K562 (cell line): ENCODE data around the gene NEDD4L. TPM values are rescaled to one million over a fixed set of nuclear protein-coding genes. Genes with fewer than 3 reads are reported as not detected.

ENCODE experiments used
- ATAC-seq: fragments of 200-7000 bp; cut with Tn5 transposase; 3 replicates; pipeline ENCODE4 v1.9.1; 2020; ENCODE audit warnings: moderate library complexity
- BruUV-seq: library from RNA; stranded (reverse); fragments of 400-500 nt; replicated peaks from 2 replicates; lab custom pipeline; 2021; lab: Mats Ljungman, UMichigan
- CTCF ChIA-PET: fragments of 300-600 bp; formaldehyde crosslinking; extraction: SDS; loops from one replicate; lab custom pipeline; 2021; ENCODE audit warnings: low intra/inter-chr PET ratio; lab: Yijun Ruan, JAX
- POLR2A ChIA-PET: fragments of 300-600, 350-650 bp; sonication (Branson Sonifier 250); formaldehyde crosslinking; extraction: SDS; loops from one replicate; lab custom pipeline; 2021; ENCODE audit warnings: antibody characterized with exemption, inconsistent platforms; lab: Yijun Ruan, JAX
- DNase-seq, 4 experiments: peaks; one replicate each; pipeline versions ENCODE4 v3.0.0 to v3.0.0-alpha.2; 2011 to 2018; ENCODE audit warnings: low spot score in 3 of 4, mixed read lengths in 3 of 4; ENCODE audit errors: extremely low read depth in 1 of 4
- FAIRE-seq: peaks from 2 replicates; lab custom pipeline; 2011; peaks lifted over from hg19 to GRCh38; lab: Jason Lieb, UNC
- H2AFZ ChIP-seq: 2 replicates; pipeline ENCODE4 v1.6.0; 2011; ENCODE audit warnings: low read depth, low read length, control low read depth, inconsistent platforms
- H3K27ac ChIP-seq: fragments of 200-600 bp; 3 replicates; pipeline ENCODE4 v1.8.0; 2011; ENCODE audit warnings: low read depth, mild to moderate bottlenecking, control low read depth, inconsistent platforms, low read length, moderate library complexity, mixed read lengths; ENCODE audit errors: extremely low read depth
- H3K27me3 ChIP-seq, 2 experiments: fragments of 300-600 bp in 1 of 2; 2 replicates in 1 of 2; 3 replicates in 1 of 2; pipeline versions ENCODE4 v1.6.0 to v1.8.0; 2011; ENCODE audit warnings: inconsistent platforms in 2 of 2, low read length in 2 of 2, mild to moderate bottlenecking in 1 of 2, mixed read lengths in 1 of 2, moderate library complexity in 1 of 2; ENCODE audit not compliant: control insufficient read depth in 2 of 2, insufficient read depth in 2 of 2
- H3K36me3 ChIP-seq: fragments of 300-600 bp; 3 replicates; pipeline ENCODE4 v1.8.0; 2011; ENCODE audit warnings: mild to moderate bottlenecking, low read length, inconsistent platforms; ENCODE audit not compliant: control insufficient read depth, insufficient read depth
- H3K4me1 ChIP-seq, 2 experiments: fragments of 200-600 bp in 1 of 2; replicated peaks in 1 of 2; 2 replicates in 1 of 2; 3 replicates in 1 of 2; pipeline versions ENCODE4 v1.5.1 to v1.8.0; 2011; ENCODE audit warnings: inconsistent platforms in 2 of 2, low read length in 2 of 2, mild to moderate bottlenecking in 1 of 2, mixed read lengths in 1 of 2, moderate library complexity in 1 of 2; ENCODE audit not compliant: control insufficient read depth in 2 of 2, insufficient read depth in 2 of 2
- H3K4me2 ChIP-seq: 2 replicates; pipeline ENCODE4 v1.6.1; 2011; ENCODE audit warnings: low read length, control low read depth, inconsistent platforms, mixed read lengths; ENCODE audit not compliant: insufficient read depth
- H3K4me3 ChIP-seq: fragments of 200-600 bp; sonication (generic), shearing (Covaris generic); 2 replicates; pipeline ENCODE4 v1.5.1; 2016; ENCODE audit warnings: control low read depth, inconsistent platforms
- H3K79me2 ChIP-seq: fragments of 200-600 bp; 3 replicates; pipeline ENCODE4 v1.8.0; 2011; ENCODE audit warnings: low read length, inconsistent platforms; ENCODE audit not compliant: control insufficient read depth, insufficient read depth
- H3K9ac ChIP-seq, 2 experiments: 2 replicates each; pipeline versions ENCODE4 v1.6.0 to v1.6.1; 2011; ENCODE audit warnings: low read depth in 2 of 2, low read length in 2 of 2, control low read depth in 1 of 2, inconsistent platforms in 1 of 2, mild to moderate bottlenecking in 1 of 2, mixed read lengths in 1 of 2; ENCODE audit not compliant: insufficient read depth in 1 of 2
- H3K9me1 ChIP-seq: one replicate; pipeline ENCODE4 v1.6.0; 2011; ENCODE audit warnings: inconsistent platforms, mild to moderate bottlenecking, low read length, moderate library complexity; ENCODE audit not compliant: control insufficient read depth, insufficient read depth
- H3K9me3 ChIP-seq: replicated peaks from 2 replicates; pipeline ENCODE4 v1.5.1; 2011; ENCODE audit warnings: low read depth, low read length, inconsistent platforms; ENCODE audit not compliant: control insufficient read depth, insufficient read depth
- H4K20me1 ChIP-seq: replicated peaks from 2 replicates; pipeline ENCODE4 v1.6.1; 2011; ENCODE audit warnings: low read length, inconsistent platforms, mixed read lengths; ENCODE audit not compliant: control insufficient read depth, insufficient read depth
- BACH1 ChIP-seq: fragments of 200-800 bp; sonication (Bioruptor generic); IDR thresholded peaks from 2 replicates; pipeline ENCODE4 v1.6.1; 2016; ENCODE audit warnings: missing genetic modification characterization, missing compliant biosample characterization
- EZH2 ChIP-seq: IDR thresholded peaks from 2 replicates; pipeline ENCODE4 v1.6.1; 2012; ENCODE audit warnings: low read depth, mild to moderate bottlenecking, inconsistent platforms, low read length, borderline replicate concordance
- FOXO4 ChIP-seq: fragments of 450-650 bp; formaldehyde crosslinking; IDR thresholded peaks from 2 replicates; pipeline ENCODE4 v1.4.0; 2020; ENCODE audit warnings: mild to moderate bottlenecking, moderate library complexity
- NFIC ChIP-seq: fragments of 450-650 bp; IDR thresholded peaks from 2 replicates; pipeline ENCODE4 v1.6.1; 2017; ENCODE audit warnings: mild to moderate bottlenecking, inconsistent platforms
- NFIX ChIP-seq: fragments of 250-450 bp; sonication (Bioruptor Pico); IDR thresholded peaks from 2 replicates; pipeline ENCODE4 v1.4.0; 2020; ENCODE audit warnings: low read depth, mild to moderate bottlenecking, moderate library complexity
- ZBTB17 ChIP-seq: fragments of 450-650 bp; formaldehyde crosslinking; IDR thresholded peaks from 2 replicates; pipeline ENCODE4 v1.4.0; 2020; ENCODE audit warnings: mild to moderate bottlenecking
- ZNF780A ChIP-seq: fragments of 250-450 bp; sonication (Bioruptor Pico); IDR thresholded peaks from 2 replicates; pipeline ENCODE4 v1.5.0; 2021; ENCODE audit warnings: mild to moderate bottlenecking
- WGBS: fragments of 100-300 bp; shearing (Covaris generic); methylation state at CpG from one replicate; pipeline ENCODE4 v1.1.6; 2016; ENCODE audit warnings: low coverage, mixed read lengths; ENCODE audit not compliant: insufficient coverage; ENCODE audit errors: missing lambda C conversion rate; 5-methylcytosine and 5-hydroxymethylcytosine counted together
- in situ Hi-C: fragments of 300-500 bp; cut with MboI; formaldehyde crosslinking; loops from 4 replicates; pipeline ENCODE4 v1.15.0; 2018; ENCODE audit warnings: inconsistent platforms, mixed read lengths
- intact Hi-C: fragments of 100-400 bp; cut with micrococcal nuclease; formaldehyde crosslinking; loops from 2 replicates; pipeline ENCODE4 v1.14.2; 2022
- polyA plus RNA-seq, 8 experiments: library from polyadenylated mRNA; depleted of rRNA in 4 of 8; stranded (reverse) in 5 of 8; unstranded in 3 of 8; fragments of >200 nt; fragmentation: Nextera tagmentation in 2 of 8; fragmentation: Illumina TruSeq in 1 of 8; extraction: Ambion mirVana in 2 of 8; extraction: Trizol in 1 of 8; gene quantifications; 2 replicates each; pipeline versions ENCODE4 v1.2.1 to v1.2.3, GENCODE V29; 2011 to 2014; ENCODE audit warnings: inconsistent platforms in 1 of 8, missing spikeins in 1 of 8
- total RNA-seq, 7 experiments: library from RNA; depleted of rRNA in 6 of 7; stranded (reverse); fragments of >200 nt in 6 of 7; fragmentation: Illumina TruSeq in 2 of 7; extraction: Trizol in 2 of 7; gene quantifications; 2 replicates each; pipeline versions ENCODE4 v1.2.1 to v1.2.3, GENCODE V29; 2011 to 2021; ENCODE audit warnings: low replicate concordance in 1 of 7

NEDD4L gene
- total and polyA plus RNA-seq, 9 of the 15 experiments (the other 6 are each of a cell fraction or from before 2014, with no cell fraction given) = 8.1 to 33.4 (median 19.9) TPM

GRCh38 chr18:58401191-58401590 lies 357.2 kb downstream of the NEDD4L start:
- Histone ChIP-seq H3K4me3 (no peak overlapping the region), H3K36me3 (peaks cover 6% of the 10 kb centered on the region; the same call in 1 of the 3 replicates), H3K4me1 (no peaks in the 10 kb centered on the region), H3K27ac (no peak overlapping the region), H3K79me2 (no peaks in the 10 kb centered on the region), H3K9me3 (no peaks in the 10 kb centered on the region), H4K20me1 (no peaks in the 10 kb centered on the region), H3K4me2 (no peak overlapping the region), H2AFZ (no peak overlapping the region), H3K9ac (no peak overlapping the region), H3K9me1 (no peaks in the 10 kb centered on the region), H3K27me3 (peaks cover 5 to 16% of the 10 kb centered on the region in 2 experiments; a peak in 3 of 5 replicates)
- TF ChIP-seq EZH2 (no peak), ZBTB17 (CRISPR knock-in tag) (no peak)
- BruUV-seq = no TSS peak
- ChIA-PET POLR2A (no interaction called here), CTCF (interaction anchor here (1.1 kb wide), 1 partner anchor 93 kb away, joined by 3 read pairs; no protein-coding TSS in a partner anchor)
- 45% methylated on average over 2 of the region's 2 CpGs for WGBS
- in situ Hi-C loops = no loop called here
- intact Hi-C loops = loop anchor here (2.0 kb wide), 1 partner anchor 94 kb away; no protein-coding TSS in a partner anchor
- ATAC-seq = no peak
- DNase-seq = no peak
- FAIRE-seq = no peak

GRCh38 chr18:58402247-58402646 lies 358.2 kb downstream of the NEDD4L start:
- 15% methylated on average over 3 of the region's 9 CpGs for WGBS
- peaks cover 9 to 16% of the 10 kb centered on the region in 2 experiments; a peak in 4 of 5 replicates for H3K27me3 ChIP-seq
- H3K36me3 ChIP-seq = peaks cover 1% of the 10 kb centered on the region; the same call in 1 of the 3 replicates
- H3K4me2 ChIP-seq = no peak overlapping the region
- H3K4me1 ChIP-seq = no peaks in the 10 kb centered on the region
- TF ChIP-seq BACH1 (no peak), NFIC (peak; percentile 75), ZNF780A (CRISPR knock-in tag) (no peak), NFIX (CRISPR knock-in tag) (no peak), FOXO4 (no peak)
- FAIRE-seq (no peak), ATAC-seq (no peak), DNase-seq (no peak)
- H3K27ac ChIP-seq = no peak overlapping the region
- in situ Hi-C loops = no loop called here
- no peak overlapping the region for H2AFZ ChIP-seq
- no peaks in the 10 kb centered on the region for H3K79me2 ChIP-seq
- H3K9ac ChIP-seq = no peak overlapping the region
- H3K9me3 ChIP-seq = no peaks in the 10 kb centered on the region
- H3K9me1 ChIP-seq = no peaks in the 10 kb centered on the region
- no TSS peak for BruUV-seq
- ChIA-PET POLR2A (no interaction called here), CTCF (no interaction called here)
- no peak overlapping the region for H3K4me3 ChIP-seq
- intact Hi-C loops = no loop called here
- H4K20me1 ChIP-seq = no peaks in the 10 kb centered on the region
